ENCODE results near the gene RPL37.

The RPL37 gene

DNA sequence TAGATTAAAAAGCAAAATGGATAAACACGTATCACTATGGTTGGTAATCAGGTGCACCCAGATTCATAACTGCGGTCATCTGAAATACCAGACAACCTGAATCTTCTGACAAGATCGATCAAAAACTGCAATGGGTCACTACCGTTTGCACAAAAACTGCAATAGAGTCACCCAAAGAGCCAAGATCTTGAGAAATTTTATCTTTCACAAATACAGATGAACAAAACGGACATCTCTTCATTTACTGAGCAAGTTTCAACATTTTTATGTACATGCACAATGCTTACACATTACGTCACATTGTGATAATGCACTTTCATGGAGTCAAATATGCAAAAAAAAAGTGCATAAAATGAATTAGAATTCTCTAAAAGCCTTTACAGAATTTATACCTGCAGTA, 55.5 kb downstream of the RPL37 start:
- no peak overlapping the region for H3K27ac ChIP-seq
- CTCF ChIA-PET: no interaction called here
- TF ChIP-seq, protein P1, sequence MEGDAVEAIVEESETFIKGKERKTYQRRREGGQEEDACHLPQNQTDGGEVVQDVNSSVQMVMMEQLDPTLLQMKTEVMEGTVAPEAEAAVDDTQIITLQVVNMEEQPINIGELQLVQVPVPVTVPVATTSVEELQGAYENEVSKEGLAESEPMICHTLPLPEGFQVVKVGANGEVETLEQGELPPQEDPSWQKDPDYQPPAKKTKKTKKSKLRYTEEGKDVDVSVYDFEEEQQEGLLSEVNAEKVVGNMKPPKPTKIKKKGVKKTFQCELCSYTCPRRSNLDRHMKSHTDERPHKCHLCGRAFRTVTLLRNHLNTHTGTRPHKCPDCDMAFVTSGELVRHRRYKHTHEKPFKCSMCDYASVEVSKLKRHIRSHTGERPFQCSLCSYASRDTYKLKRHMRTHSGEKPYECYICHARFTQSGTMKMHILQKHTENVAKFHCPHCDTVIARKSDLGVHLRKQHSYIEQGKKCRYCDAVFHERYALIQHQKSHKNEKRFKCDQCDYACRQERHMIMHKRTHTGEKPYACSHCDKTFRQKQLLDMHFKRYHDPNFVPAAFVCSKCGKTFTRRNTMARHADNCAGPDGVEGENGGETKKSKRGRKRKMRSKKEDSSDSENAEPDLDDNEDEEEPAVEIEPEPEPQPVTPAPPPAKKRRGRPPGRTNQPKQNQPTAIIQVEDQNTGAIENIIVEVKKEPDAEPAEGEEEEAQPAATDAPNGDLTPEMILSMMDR (conservative IDR thresholded peaks at IDR 0.05; ENCODE audit: low read depth): no peak
- POLR2A ChIA-PET (ENCODE audit: low non-redundant PET): no interaction called here
- DNase-seq (ENCODE audit: low spot score): no peak

DNA sequence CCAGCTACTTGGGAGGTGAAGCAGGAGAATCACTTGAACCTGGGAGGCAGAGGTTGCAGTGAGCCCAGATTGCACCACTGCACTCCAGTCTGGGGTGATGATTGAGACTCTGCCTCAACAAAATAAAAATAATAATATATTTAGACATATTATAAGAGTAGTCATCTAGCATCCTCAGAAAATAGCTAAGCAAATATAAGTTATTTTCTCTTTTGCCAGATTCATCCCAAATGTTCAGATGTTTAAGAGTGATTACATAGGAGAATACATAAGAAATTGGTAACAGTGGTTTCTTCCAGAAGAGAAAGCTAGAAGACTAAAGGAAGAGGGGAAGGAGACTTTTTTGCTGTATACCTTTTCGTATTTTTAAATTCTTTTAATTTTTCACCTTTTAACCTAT, 56.9 kb downstream of the RPL37 start:
- no peak for DNase-seq (ENCODE audit: low spot score)
- CTCF ChIA-PET: no interaction called here
- POLR2A ChIA-PET (ENCODE audit: low non-redundant PET): no interaction called here
- TF ChIP-seq, protein P1 (conservative IDR thresholded peaks at IDR 0.05; ENCODE audit: low read depth): no peak
- H3K27ac ChIP-seq: no peak overlapping the region

GRCh38 chr5:40776658-40776977, 58.4 kb downstream of the RPL37 start:
- ChIA-PET POLR2A (ENCODE audit: low non-redundant PET) (no interaction called here), CTCF (interaction anchor here (0.6 kb wide), 1 partner anchor 1125 kb away, joined by 4 read pairs; no protein-coding TSS in a partner anchor)
- TF ChIP-seq, protein P1 (conservative IDR thresholded peaks at IDR 0.05; ENCODE audit: low read depth): no peak
- H3K27ac ChIP-seq: no peak overlapping the region
- no peak for DNase-seq (ENCODE audit: low spot score)

DNA sequence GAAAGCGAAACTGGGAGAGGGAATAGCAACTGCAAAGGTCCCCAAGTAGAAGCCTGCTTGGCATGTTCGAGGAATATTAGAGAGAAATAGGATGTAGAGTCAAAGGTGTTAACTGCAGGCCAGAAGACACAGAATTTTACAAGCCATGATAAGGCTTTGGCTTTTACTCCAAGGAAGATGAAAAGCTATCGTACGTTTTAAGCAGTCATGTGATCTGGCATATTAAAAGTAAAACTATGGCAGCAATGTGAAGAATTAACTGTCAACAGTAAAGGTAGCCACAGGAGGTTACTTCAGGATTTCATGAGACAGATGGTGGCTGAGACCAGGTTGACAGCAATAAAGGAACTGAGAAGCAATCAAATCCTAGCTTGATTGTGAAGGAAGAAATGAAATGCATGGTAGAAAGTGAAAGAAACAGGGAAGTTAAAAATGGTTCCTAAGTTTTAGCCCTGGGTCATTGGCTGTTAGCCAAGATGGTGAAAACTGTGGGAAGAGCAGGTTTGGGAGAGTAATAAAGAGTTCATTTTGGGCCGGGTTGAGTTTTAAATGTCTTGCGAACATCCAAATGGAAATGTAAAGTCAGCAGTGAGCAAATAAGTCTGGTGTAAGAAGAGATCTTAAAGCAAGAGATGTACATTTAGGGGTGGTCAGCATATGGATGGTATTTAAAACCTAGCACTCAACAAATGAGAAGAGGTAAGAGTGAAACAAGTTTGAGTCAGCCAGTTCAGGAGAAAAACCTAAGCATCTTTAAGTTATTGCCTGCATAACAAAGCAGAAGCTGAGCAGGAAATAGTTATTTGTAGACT, 59.0 kb downstream of the RPL37 start:
- ChIA-PET POLR2A (ENCODE audit: low non-redundant PET) (no interaction called here), CTCF (interaction anchor here (0.6 kb wide), 1 partner anchor 1704 kb away, joined by 3 read pairs; no protein-coding TSS in a partner anchor)
- no peak for DNase-seq (ENCODE audit: low spot score)
- H3K27ac ChIP-seq: no peak overlapping the region
- TF ChIP-seq, protein P1 (conservative IDR thresholded peaks at IDR 0.05; ENCODE audit: low read depth): no peak

Measured in RWPE1 (cell line).